HEK293 (cell line): Measurements from ENCODE around the gene PTCSC3.

Experiments
- ZNF274 ChIP-seq, 2 experiments: fragments of 200-500 bp in 1 of 2; fragments of 450-650 bp in 1 of 2; sonication (Bioruptor generic) in 1 of 2; formaldehyde crosslinking in 1 of 2; IDR thresholded peaks; 2 replicates each; pipeline versions ENCODE4 v1.5.1 to v1.6.1; 2014 to 2016; ENCODE audit warnings: borderline replicate concordance in 1 of 2, inconsistent platforms in 1 of 2, low read length in 1 of 2, missing biosample characterization in 1 of 2, missing genetic modification characterization in 1 of 2
- ZNF354C ChIP-seq: fragments of 450-650 bp; formaldehyde crosslinking; IDR thresholded peaks from 2 replicates; pipeline ENCODE4 v1.5.1; 2016; ENCODE audit warnings: missing biosample characterization, missing genetic modification characterization, low read depth, borderline replicate concordance
- ZNF501 ChIP-seq: fragments of 450-650 bp; formaldehyde crosslinking; IDR thresholded peaks from 2 replicates; pipeline ENCODE4 v1.5.1; 2016; ENCODE audit warnings: missing biosample characterization, missing genetic modification characterization
- ZNF626 ChIP-seq: fragments of 450-650 bp; sonication (Bioruptor Pico); formaldehyde crosslinking; IDR thresholded peaks from 2 replicates; pipeline ENCODE4 v1.5.1; 2018; ENCODE audit warnings: missing biosample characterization, missing genetic modification characterization, inconsistent platforms
- ZNF660 ChIP-seq: fragments of 450-650 bp; IDR thresholded peaks from 2 replicates; pipeline ENCODE4 v1.5.1; 2018; ENCODE audit warnings: missing biosample characterization, mild to moderate bottlenecking, missing genetic modification characterization
- TF ChIP-seq, protein P1 (sequence below): fragments of 450-650 bp; formaldehyde crosslinking; conservative IDR thresholded peaks from 2 replicates; pipeline ENCODE4 v1.5.1; 2016; ENCODE audit warnings: low read depth, missing biosample characterization, missing genetic modification characterization
- TF ChIP-seq, protein P2 (sequence below): fragments of 450-650 bp; formaldehyde crosslinking; IDR thresholded peaks from 2 replicates; pipeline ENCODE4 v1.5.1; 2016; ENCODE audit warnings: missing biosample characterization, missing genetic modification characterization
- TF ChIP-seq, protein P3 (sequence below): fragments of 450-650 bp; formaldehyde crosslinking; IDR thresholded peaks from 2 replicates; pipeline ENCODE4 v1.5.1; 2016; ENCODE audit warnings: missing biosample characterization, missing genetic modification characterization
- TF ChIP-seq, protein P4 (sequence below): fragments of 450-650 bp; formaldehyde crosslinking; IDR thresholded peaks from 2 replicates; pipeline ENCODE4 v1.5.1; 2016; ENCODE audit warnings: missing biosample characterization, missing genetic modification characterization
- TF ChIP-seq, protein P5 (sequence below): fragments of 450-650 bp; formaldehyde crosslinking; IDR thresholded peaks from 2 replicates; pipeline ENCODE4 v1.5.1; 2016; ENCODE audit warnings: missing biosample characterization, missing genetic modification characterization

DNA sequence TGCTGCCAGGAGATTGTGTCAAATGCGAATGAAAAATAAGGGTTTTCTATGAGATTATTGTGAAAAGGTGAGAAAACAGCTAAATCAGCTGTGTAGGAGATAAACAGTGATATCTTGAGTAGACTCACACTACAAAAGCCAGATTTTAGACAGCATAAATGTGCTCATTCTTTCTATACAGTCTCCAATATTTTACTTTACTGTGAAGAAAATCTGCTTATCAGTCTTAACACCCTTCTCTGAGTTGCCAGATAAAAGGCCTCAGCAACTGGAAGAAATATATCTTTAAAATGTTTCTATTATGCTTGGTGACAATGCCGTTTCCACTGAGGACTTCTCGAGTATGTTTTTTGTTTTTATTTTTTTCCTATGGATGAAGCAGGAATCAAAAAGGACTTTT is 47.0 kb upstream of the PTCSC3 start:
- TF ChIP-seq, protein P1, sequence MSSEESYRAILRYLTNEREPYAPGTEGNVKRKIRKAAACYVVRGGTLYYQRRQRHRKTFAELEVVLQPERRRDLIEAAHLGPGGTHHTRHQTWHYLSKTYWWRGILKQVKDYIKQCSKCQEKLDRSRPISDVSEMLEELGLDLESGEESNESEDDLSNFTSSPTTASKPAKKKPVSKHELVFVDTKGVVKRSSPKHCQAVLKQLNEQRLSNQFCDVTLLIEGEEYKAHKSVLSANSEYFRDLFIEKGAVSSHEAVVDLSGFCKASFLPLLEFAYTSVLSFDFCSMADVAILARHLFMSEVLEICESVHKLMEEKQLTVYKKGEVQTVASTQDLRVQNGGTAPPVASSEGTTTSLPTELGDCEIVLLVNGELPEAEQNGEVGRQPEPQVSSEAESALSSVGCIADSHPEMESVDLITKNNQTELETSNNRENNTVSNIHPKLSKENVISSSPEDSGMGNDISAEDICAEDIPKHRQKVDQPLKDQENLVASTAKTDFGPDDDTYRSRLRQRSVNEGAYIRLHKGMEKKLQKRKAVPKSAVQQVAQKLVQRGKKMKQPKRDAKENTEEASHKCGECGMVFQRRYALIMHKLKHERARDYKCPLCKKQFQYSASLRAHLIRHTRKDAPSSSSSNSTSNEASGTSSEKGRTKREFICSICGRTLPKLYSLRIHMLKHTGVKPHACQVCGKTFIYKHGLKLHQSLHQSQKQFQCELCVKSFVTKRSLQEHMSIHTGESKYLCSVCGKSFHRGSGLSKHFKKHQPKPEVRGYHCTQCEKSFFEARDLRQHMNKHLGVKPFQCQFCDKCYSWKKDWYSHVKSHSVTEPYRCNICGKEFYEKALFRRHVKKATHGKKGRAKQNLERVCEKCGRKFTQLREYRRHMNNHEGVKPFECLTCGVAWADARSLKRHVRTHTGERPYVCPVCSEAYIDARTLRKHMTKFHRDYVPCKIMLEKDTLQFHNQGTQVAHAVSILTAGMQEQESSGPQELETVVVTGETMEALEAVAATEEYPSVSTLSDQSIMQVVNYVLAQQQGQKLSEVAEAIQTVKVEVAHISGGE (tag by site-specific recombination) = no peak
- TF ChIP-seq ZNF274 (IDR thresholded peaks at IDR 0.05; ENCODE audit: low read length) (no peak), ZNF274 (tag by site-specific recombination; IDR thresholded peaks at IDR 0.05; ENCODE audit: borderline replicate concordance) (no peak), ZNF626 (tag by site-specific recombination) (no peak), ZNF354C (no peak), ZNF501 (no peak), ZNF660 (tag by site-specific recombination) (no peak)
- TF ChIP-seq, protein P2, sequence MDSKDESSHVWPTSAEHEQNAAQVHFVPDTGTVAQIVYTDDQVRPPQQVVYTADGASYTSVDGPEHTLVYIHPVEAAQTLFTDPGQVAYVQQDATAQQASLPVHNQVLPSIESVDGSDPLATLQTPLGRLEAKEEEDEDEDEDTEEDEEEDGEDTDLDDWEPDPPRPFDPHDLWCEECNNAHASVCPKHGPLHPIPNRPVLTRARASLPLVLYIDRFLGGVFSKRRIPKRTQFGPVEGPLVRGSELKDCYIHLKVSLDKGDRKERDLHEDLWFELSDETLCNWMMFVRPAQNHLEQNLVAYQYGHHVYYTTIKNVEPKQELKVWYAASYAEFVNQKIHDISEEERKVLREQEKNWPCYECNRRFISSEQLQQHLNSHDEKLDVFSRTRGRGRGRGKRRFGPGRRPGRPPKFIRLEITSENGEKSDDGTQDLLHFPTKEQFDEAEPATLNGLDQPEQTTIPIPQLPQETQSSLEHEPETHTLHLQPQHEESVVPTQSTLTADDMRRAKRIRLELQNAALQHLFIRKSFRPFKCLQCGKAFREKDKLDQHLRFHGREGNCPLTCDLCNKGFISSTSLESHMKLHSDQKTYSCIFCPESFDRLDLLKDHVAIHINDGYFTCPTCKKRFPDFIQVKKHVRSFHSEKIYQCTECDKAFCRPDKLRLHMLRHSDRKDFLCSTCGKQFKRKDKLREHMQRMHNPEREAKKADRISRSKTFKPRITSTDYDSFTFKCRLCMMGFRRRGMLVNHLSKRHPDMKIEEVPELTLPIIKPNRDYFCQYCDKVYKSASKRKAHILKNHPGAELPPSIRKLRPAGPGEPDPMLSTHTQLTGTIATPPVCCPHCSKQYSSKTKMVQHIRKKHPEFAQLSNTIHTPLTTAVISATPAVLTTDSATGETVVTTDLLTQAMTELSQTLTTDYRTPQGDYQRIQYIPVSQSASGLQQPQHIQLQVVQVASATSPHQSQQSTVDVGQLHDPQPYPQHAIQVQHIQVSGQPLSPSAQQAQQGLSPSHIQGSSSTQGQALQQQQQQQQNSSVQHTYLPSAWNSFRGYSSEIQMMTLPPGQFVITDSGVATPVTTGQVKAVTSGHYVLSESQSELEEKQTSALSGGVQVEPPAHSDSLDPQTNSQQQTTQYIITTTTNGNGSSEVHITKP = no peak
- TF ChIP-seq, protein P3, sequence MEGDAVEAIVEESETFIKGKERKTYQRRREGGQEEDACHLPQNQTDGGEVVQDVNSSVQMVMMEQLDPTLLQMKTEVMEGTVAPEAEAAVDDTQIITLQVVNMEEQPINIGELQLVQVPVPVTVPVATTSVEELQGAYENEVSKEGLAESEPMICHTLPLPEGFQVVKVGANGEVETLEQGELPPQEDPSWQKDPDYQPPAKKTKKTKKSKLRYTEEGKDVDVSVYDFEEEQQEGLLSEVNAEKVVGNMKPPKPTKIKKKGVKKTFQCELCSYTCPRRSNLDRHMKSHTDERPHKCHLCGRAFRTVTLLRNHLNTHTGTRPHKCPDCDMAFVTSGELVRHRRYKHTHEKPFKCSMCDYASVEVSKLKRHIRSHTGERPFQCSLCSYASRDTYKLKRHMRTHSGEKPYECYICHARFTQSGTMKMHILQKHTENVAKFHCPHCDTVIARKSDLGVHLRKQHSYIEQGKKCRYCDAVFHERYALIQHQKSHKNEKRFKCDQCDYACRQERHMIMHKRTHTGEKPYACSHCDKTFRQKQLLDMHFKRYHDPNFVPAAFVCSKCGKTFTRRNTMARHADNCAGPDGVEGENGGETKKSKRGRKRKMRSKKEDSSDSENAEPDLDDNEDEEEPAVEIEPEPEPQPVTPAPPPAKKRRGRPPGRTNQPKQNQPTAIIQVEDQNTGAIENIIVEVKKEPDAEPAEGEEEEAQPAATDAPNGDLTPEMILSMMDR = no peak
- TF ChIP-seq, protein P4, sequence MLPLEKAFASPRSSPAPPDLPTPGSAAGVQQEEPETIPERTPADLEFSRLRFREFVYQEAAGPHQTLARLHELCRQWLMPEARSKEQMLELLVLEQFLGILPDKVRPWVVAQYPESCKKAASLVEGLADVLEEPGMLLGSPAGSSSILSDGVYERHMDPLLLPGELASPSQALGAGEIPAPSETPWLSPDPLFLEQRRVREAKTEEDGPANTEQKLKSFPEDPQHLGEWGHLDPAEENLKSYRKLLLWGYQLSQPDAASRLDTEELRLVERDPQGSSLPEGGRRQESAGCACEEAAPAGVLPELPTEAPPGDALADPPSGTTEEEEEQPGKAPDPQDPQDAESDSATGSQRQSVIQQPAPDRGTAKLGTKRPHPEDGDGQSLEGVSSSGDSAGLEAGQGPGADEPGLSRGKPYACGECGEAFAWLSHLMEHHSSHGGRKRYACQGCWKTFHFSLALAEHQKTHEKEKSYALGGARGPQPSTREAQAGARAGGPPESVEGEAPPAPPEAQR (tag by site-specific recombination) = no peak
- TF ChIP-seq, protein P5, sequence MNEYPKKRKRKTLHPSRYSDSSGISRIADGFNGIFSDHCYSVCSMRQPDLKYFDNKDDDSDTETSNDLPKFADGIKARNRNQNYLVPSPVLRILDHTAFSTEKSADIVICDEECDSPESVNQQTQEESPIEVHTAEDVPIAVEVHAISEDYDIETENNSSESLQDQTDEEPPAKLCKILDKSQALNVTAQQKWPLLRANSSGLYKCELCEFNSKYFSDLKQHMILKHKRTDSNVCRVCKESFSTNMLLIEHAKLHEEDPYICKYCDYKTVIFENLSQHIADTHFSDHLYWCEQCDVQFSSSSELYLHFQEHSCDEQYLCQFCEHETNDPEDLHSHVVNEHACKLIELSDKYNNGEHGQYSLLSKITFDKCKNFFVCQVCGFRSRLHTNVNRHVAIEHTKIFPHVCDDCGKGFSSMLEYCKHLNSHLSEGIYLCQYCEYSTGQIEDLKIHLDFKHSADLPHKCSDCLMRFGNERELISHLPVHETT (tag by site-specific recombination) = no peak
